OCI-LY7 (cell line): Measurements from ENCODE around the gene QSOX1.

Source experiments
- EZH2phosphoT487 ChIP-seq: fragments of 200-600 bp; sonication (generic); IDR thresholded peaks from 2 replicates; pipeline ENCODE4 v1.6.1; 2018; ENCODE audit warnings: low read depth, borderline replicate concordance, mild to moderate bottlenecking, mixed run types, antibody characterized with exemption, low read length, moderate library complexity, mixed read lengths
- TF ChIP-seq, protein P1 (sequence below): fragments of 200-600 bp; sonication (generic); conservative IDR thresholded peaks from 2 replicates; pipeline ENCODE4 v1.5.1; 2014; ENCODE audit warnings: mild to moderate bottlenecking, antibody characterized with exemption, low read length, moderate library complexity, mixed read lengths

DNA sequence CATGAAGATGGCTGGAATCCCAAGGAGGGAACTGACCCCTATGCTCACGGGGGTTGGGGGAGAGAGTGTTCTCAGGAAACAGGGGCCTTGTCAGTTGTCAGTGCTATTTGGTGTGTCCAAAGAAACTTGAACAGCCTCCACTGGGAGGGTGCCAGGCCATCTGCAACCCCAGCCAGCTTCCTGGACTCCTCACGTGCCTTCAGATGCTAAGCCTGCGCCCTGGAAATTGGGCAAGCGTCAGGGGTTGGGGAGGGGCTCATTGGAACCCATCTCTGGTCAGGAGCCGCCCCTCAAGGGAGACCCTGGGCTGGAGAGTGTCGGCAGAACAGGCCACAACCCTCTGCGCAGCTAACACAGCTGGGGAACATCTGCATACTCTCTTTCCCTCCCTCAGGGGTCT lies 62.3 kb downstream of the QSOX1 start:
- TF ChIP-seq, protein P1, sequence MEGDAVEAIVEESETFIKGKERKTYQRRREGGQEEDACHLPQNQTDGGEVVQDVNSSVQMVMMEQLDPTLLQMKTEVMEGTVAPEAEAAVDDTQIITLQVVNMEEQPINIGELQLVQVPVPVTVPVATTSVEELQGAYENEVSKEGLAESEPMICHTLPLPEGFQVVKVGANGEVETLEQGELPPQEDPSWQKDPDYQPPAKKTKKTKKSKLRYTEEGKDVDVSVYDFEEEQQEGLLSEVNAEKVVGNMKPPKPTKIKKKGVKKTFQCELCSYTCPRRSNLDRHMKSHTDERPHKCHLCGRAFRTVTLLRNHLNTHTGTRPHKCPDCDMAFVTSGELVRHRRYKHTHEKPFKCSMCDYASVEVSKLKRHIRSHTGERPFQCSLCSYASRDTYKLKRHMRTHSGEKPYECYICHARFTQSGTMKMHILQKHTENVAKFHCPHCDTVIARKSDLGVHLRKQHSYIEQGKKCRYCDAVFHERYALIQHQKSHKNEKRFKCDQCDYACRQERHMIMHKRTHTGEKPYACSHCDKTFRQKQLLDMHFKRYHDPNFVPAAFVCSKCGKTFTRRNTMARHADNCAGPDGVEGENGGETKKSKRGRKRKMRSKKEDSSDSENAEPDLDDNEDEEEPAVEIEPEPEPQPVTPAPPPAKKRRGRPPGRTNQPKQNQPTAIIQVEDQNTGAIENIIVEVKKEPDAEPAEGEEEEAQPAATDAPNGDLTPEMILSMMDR, result no peak
- TF ChIP-seq EZH2phosphoT487, result no peak
